B cell (primary cell): ENCODE measurements around the gene RDH14. TPM values are rescaled to one million over a fixed set of nuclear protein-coding genes. Genes with fewer than 3 reads are reported as not detected.

Source experiments
- ATAC-seq: fragments of 200-7000 bp; cut with Tn5 transposase; one replicate; pipeline ENCODE4 v1.10.0; 2021; ENCODE audit warnings: low read depth, mild to moderate bottlenecking, moderate number of reproducible peaks, moderate library complexity
- CTCF ChIA-PET: fragments of 350-600 bp; sonication (Branson Sonifier 250); formaldehyde crosslinking; loops from one replicate; lab custom pipeline; 2021; ENCODE audit warnings: antibody characterized with exemption, inconsistent platforms; lab: Charles Lee
- POLR2A ChIA-PET: fragments of 350-600 bp; sonication (Branson Sonifier 250); formaldehyde crosslinking; loops from one replicate; lab custom pipeline; 2021; ENCODE audit warnings: antibody characterized with exemption; lab: Charles Lee
- DNase-seq: peaks from one replicate; pipeline ENCODE4 v3.0.0; 2013
- H2AFZ ChIP-seq: 2 replicates; pipeline ENCODE4 v1.6.1; 2012; ENCODE audit warnings: mild to moderate bottlenecking, low read depth, low read length; ENCODE audit not compliant: insufficient read depth, poor library complexity, severe bottlenecking
- H3K27ac ChIP-seq, 2 donors: 1 replicate in 1 of 2; 2 replicates in 1 of 2; pipeline ENCODE4 v1.5.1; 2012 to 2013; ENCODE audit warnings: low read length in 2 of 2, mild to moderate bottlenecking in 2 of 2, moderate library complexity in 1 of 2
- H3K27me3 ChIP-seq, 4 experiments: fragments of 200-600 bp in 1 of 4; sonication (generic) in 1 of 4; replicated peaks in 1 of 4; 1 replicate in 2 of 4; 2 replicates in 2 of 4; pipeline versions ENCODE4 v1.6.1 to v1.7.0; 2013 to 2016; ENCODE audit warnings: low read length in 3 of 4, mild to moderate bottlenecking in 2 of 4, mixed read lengths in 1 of 4, moderate library complexity in 1 of 4; ENCODE audit not compliant: insufficient read depth in 4 of 4, control insufficient read depth in 3 of 4; ENCODE audit errors: control extremely low read depth in 1 of 4
- H3K36me3 ChIP-seq, 2 experiments: replicated peaks in 1 of 2; 1 replicate in 1 of 2; 2 replicates in 1 of 2; pipeline versions ENCODE4 v1.6.1 to v1.7.1; 2013; ENCODE audit warnings: low read length in 1 of 2; ENCODE audit not compliant: insufficient read depth in 2 of 2, control insufficient read depth in 1 of 2; ENCODE audit errors: control extremely low read depth in 1 of 2, extremely low read depth in 1 of 2
- H3K4me1 ChIP-seq, 2 donors: fragments of 200-600 bp in 1 of 2; sonication (generic) in 1 of 2; 1 replicate in 1 of 2; 2 replicates in 1 of 2; pipeline versions ENCODE4 v1.5.1 to v1.6.1; 2013 to 2017; ENCODE audit warnings: low read length in 2 of 2; ENCODE audit not compliant: control insufficient read depth in 2 of 2, insufficient read depth in 2 of 2
- H3K4me2 ChIP-seq: replicated peaks from 2 replicates; pipeline ENCODE3; 2012; ENCODE audit warnings: mild to moderate bottlenecking, low read depth, low read length; ENCODE audit not compliant: poor library complexity, severe bottlenecking
- H3K4me3 ChIP-seq, 5 experiments: fragments of 200-600 bp in 1 of 5; sonication (generic) in 1 of 5; 1 replicate in 3 of 5; 2 replicates in 2 of 5; pipeline versions ENCODE4 v1.5.1 to v1.7.0; 2011 to 2016; ENCODE audit warnings: low read length in 4 of 5, mild to moderate bottlenecking in 4 of 5, low read depth in 2 of 5, control low read depth in 1 of 5, moderate library complexity in 1 of 5; ENCODE audit not compliant: insufficient read depth in 1 of 5; ENCODE audit errors: control extremely low read depth in 1 of 5, extremely low read depth in 1 of 5
- H3K79me2 ChIP-seq: fragments of 200-600 bp; sonication (generic); one replicate; pipeline ENCODE4 v1.6.0; 2016; ENCODE audit warnings: low read length; ENCODE audit not compliant: control insufficient read depth, insufficient read depth
- H3K9ac ChIP-seq: fragments of 200-600 bp; sonication (generic); 2 replicates; pipeline ENCODE4 v1.6.1; 2017; ENCODE audit warnings: mild to moderate bottlenecking, low read length, moderate library complexity
- H3K9me3 ChIP-seq, 3 donors: one replicate each; pipeline versions ENCODE4 v1.6.1 to v1.7.1; 2013; ENCODE audit warnings: low read length in 2 of 3; ENCODE audit not compliant: control insufficient read depth in 2 of 3, insufficient read depth in 1 of 3; ENCODE audit errors: control extremely low read depth in 1 of 3
- H4K20me1 ChIP-seq: 2 replicates; pipeline ENCODE4 v1.6.0; 2012; ENCODE audit warnings: mild to moderate bottlenecking, low read length; ENCODE audit not compliant: insufficient read depth, control insufficient read depth, poor library complexity, severe bottlenecking
- H3K27ac Mint-ChIP-seq: one replicate; pipeline ENCODE4 v1.8.0; 2021; ENCODE audit warnings: mixed read lengths
- H3K27me3 Mint-ChIP-seq: one replicate; pipeline ENCODE4 v1.8.0; 2021; ENCODE audit warnings: mixed read lengths
- H3K4me1 Mint-ChIP-seq: one replicate; pipeline ENCODE4 v1.8.0; 2021; ENCODE audit warnings: mixed read lengths
- H3K4me3 Mint-ChIP-seq: one replicate; pipeline ENCODE4 v1.8.0; 2021; ENCODE audit warnings: mixed read lengths
- H3K9me3 Mint-ChIP-seq: one replicate; pipeline ENCODE4 v1.8.0; 2022; ENCODE audit warnings: mixed read lengths; ENCODE audit not compliant: insufficient read depth
- EZH2 ChIP-seq: IDR thresholded peaks from 2 replicates; pipeline ENCODE4 v1.6.1; 2012; ENCODE audit warnings: borderline replicate concordance, low read depth, mild to moderate bottlenecking, moderate library complexity, low read length; ENCODE audit not compliant: insufficient read depth, poor library complexity, severe bottlenecking
- WGBS: methylation state at CpG from one replicate; pipeline ENCODE4 v1.1.5; 2013; ENCODE audit warnings: missing lambda C conversion rate; ENCODE audit not compliant: insufficient coverage; 5-methylcytosine and 5-hydroxymethylcytosine counted together
- intact Hi-C: fragments of 100-400 bp; cut with micrococcal nuclease; formaldehyde crosslinking; loops from one replicate; pipeline ENCODE4 v1.10.0; 2022
- polyA plus RNA-seq: library from polyadenylated mRNA; depleted of rRNA; stranded (reverse); fragments of >200 nt; gene quantifications from 2 replicates; pipeline ENCODE4 v1.2.3, GENCODE V29; 2012
- total RNA-seq, 2 donors: library from RNA; stranded (reverse); fragments of 120-200 nt in 1 of 2; gene quantifications; 1 replicate in 1 of 2; 2 replicates in 1 of 2; pipeline versions ENCODE4 v1.2.3 to v1.2.4, GENCODE V29; 2013 to 2022
- TF ChIP-seq, protein P1 (sequence below): fragments of 200-600 bp; IDR thresholded peaks from one replicate; pipeline ENCODE4 v1.8.0; 2022; ENCODE audit warnings: antibody characterized with exemption, mild to moderate bottlenecking

RDH14 gene
- total and polyA plus RNA-seq, 2 donors (not counting 1 experiment from before 2014, with no cell fraction given), result 9.6 to 18.5 TPM

- CTCF ChIA-PET, result interaction anchor here (0.5 kb wide), 1 partner anchor 1866 kb away, joined by 4 read pairs; no protein-coding TSS in a partner anchor
- no peak overlapping the region for H3K9ac ChIP-seq
- H3K4me3 Mint-ChIP-seq, result no peak overlapping the region
- H3K4me3 ChIP-seq, result no peak overlapping the region
- H3K4me1 Mint-ChIP-seq, result peaks cover 4% of the 10 kb centered on the region
- H3K79me2 ChIP-seq, result no peaks in the 10 kb centered on the region
- H4K20me1 ChIP-seq, result no peaks in the 10 kb centered on the region
- TF ChIP-seq, protein P1, sequence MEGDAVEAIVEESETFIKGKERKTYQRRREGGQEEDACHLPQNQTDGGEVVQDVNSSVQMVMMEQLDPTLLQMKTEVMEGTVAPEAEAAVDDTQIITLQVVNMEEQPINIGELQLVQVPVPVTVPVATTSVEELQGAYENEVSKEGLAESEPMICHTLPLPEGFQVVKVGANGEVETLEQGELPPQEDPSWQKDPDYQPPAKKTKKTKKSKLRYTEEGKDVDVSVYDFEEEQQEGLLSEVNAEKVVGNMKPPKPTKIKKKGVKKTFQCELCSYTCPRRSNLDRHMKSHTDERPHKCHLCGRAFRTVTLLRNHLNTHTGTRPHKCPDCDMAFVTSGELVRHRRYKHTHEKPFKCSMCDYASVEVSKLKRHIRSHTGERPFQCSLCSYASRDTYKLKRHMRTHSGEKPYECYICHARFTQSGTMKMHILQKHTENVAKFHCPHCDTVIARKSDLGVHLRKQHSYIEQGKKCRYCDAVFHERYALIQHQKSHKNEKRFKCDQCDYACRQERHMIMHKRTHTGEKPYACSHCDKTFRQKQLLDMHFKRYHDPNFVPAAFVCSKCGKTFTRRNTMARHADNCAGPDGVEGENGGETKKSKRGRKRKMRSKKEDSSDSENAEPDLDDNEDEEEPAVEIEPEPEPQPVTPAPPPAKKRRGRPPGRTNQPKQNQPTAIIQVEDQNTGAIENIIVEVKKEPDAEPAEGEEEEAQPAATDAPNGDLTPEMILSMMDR, result no peak
- no peak for TF ChIP-seq EZH2
- H3K27ac Mint-ChIP-seq, result no peak overlapping the region
- POLR2A ChIA-PET, result no interaction called here
- H3K9me3 ChIP-seq, result peaks cover 0 to 4% (median 2%) of the 10 kb centered on the region in 3 donors
- ATAC-seq (no peak), DNase-seq (no peak)
- H3K4me2 ChIP-seq, result no peak overlapping the region
- no peaks in the 10 kb centered on the region for H3K27me3 Mint-ChIP-seq
- peaks cover 4% of the 10 kb centered on the region for H3K9me3 Mint-ChIP-seq
- H3K27ac ChIP-seq, result no peak overlapping the region
- WGBS, result 79% methylated on average over 3 of the region's 6 CpGs
- H3K36me3 ChIP-seq, result no peaks in the 10 kb centered on the region
- H3K27me3 ChIP-seq, result no peaks in the 10 kb centered on the region
- H2AFZ ChIP-seq, result no peak overlapping the region
- intact Hi-C loops, result no loop called here
- peaks cover 5 to 20% of the 10 kb centered on the region in 2 donors for H3K4me1 ChIP-seq
Observed at GRCh38 chr2:18598848-18599484, 38.5 kb upstream of the RDH14 start.

DNA sequence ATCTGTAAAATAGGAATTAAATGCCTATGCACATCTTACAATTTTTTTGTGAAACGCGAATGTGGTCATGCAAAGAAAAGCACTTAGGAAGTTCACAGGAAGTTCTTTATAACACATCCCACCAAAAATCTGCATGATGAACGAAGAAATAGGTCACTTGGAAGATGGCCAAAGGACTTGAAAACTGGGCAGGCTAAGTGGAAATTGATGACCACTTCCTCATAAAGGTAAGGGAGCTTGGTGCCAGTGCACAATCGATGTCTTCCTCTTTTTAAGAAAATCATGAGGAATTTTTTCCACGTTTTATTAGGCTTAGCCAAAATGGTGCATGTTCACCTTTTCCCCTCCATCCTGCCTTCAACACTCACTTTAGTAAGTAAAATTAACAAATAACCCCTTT lies 37.2 kb upstream of the RDH14 start:
- ATAC-seq, result no peak
- H3K4me3 ChIP-seq, result no peak overlapping the region
- intact Hi-C loops, result no loop called here
- Mint-ChIP-seq H3K27ac (no peak overlapping the region), H3K4me3 (no peak overlapping the region), H3K27me3 (no peaks in the 10 kb centered on the region), H3K9me3 (peaks cover 4% of the 10 kb centered on the region), H3K4me1 (peaks cover 4% of the 10 kb centered on the region)
- no peak overlapping the region for H3K4me2 ChIP-seq
- DNase-seq, result no peak
- no peak overlapping the region for H2AFZ ChIP-seq
- H4K20me1 ChIP-seq, result no peaks in the 10 kb centered on the region
- H3K27me3 ChIP-seq, result no peaks in the 10 kb centered on the region
- POLR2A ChIA-PET, result no interaction called here
- 67% methylated on average over 1 of the region's 5 CpGs for WGBS
- no peak overlapping the region for H3K9ac ChIP-seq
- no peak for TF ChIP-seq EZH2
- TF ChIP-seq, protein P1, result no peak
- H3K36me3 ChIP-seq, result no peaks in the 10 kb centered on the region
- CTCF ChIA-PET, result no interaction called here
- no peaks in the 10 kb centered on the region for H3K79me2 ChIP-seq
- peaks cover 0 to 4% (median 2%) of the 10 kb centered on the region in 3 donors for H3K9me3 ChIP-seq
- H3K27ac ChIP-seq, result no peak overlapping the region
- peaks cover 5 to 20% of the 10 kb centered on the region in 2 donors for H3K4me1 ChIP-seq
